ENCODE data around the gene TMEM52.

- TF ChIP-seq EZH2 (IDR thresholded peaks at IDR 0.05; ENCODE audit: insufficient read depth, poor library complexity, severe bottlenecking) (no peak), EZH2phosphoT487 (IDR thresholded peaks at IDR 0.05; ENCODE audit: insufficient read depth, low read depth) (no peak)
Observed at GRCh38 chr1:1956586-1957532, 37.8 kb upstream of the TMEM52 start.
